OCI-LY1 (cell line): ENCODE results near the gene SCOC.

ENCODE experiments used
- CTCF ChIP-seq: fragments of 200-600 bp; sonication (generic), shearing (Covaris generic); IDR thresholded peaks from 2 replicates; pipeline ENCODE4 v1.5.1; 2017; ENCODE audit warnings: mild to moderate bottlenecking, antibody characterized with exemption, low read length, moderate library complexity, mixed read lengths
- EZH2 ChIP-seq: fragments of 200-600 bp; sonication (generic), shearing (Covaris generic); IDR thresholded peaks from 2 replicates; pipeline ENCODE4 v1.8.0; 2017; ENCODE audit warnings: borderline replicate concordance, mixed run types, mild to moderate bottlenecking, antibody characterized with exemption, low read length, moderate library complexity, mixed read lengths

- no peak for TF ChIP-seq CTCF
- no peak for TF ChIP-seq EZH2
Observed at GRCh38 chr4:140331245-140331644, 42.2 kb upstream of the SCOC start.
